Measurements from ENCODE around the gene PHLPP1. TPM values are rescaled to one million over a fixed set of nuclear protein-coding genes. Genes with fewer than 3 reads are reported as not detected.

The PHLPP1 gene
- total RNA-seq, 4 donors from 2014 or later = 5.5 to 9.7 (median 8.0) TPM

- no peaks in the 10 kb centered on the region for H3K9me3 ChIP-seq
- H3K27ac ChIP-seq = no peak overlapping the region
- TF ChIP-seq POLR2A (IDR thresholded peaks at IDR 0.05) (no peak), CTCF (IDR thresholded peaks at IDR 0.05 in 4 of 5, conservative IDR thresholded peaks at IDR 0.05 in 1 of 5) (no peak)
- no peak overlapping the region for H3K4me3 ChIP-seq
- in situ Hi-C loops (cut with MboI; ENCODE audit: low sequenced_read_pairs in 4 of 4) = no loop called here
- H3K36me3 ChIP-seq = peaks cover 0 to 22% of the 10 kb centered on the region in 2 donors
- DNase-seq (no peak), ATAC-seq (no peak)
- intact Hi-C loops (cut with DNase I; ENCODE audit: low total_unique reads) = no loop called here
- no peaks in the 10 kb centered on the region for H3K27me3 ChIP-seq
- H3K4me1 ChIP-seq = no peaks in the 10 kb centered on the region
Observed at GRCh38 chr18:62899534-62899933, 184.2 kb downstream of the PHLPP1 start.

- peaks cover 0 to 27% of the 10 kb centered on the region in 2 donors for H3K36me3 ChIP-seq
- no peaks in the 10 kb centered on the region for H3K4me1 ChIP-seq
- in situ Hi-C loops (cut with MboI; ENCODE audit: low sequenced_read_pairs in 4 of 4) (no loop called here), intact Hi-C loops (cut with DNase I; ENCODE audit: low total_unique reads) (no loop called here)
- H3K27me3 ChIP-seq = no peaks in the 10 kb centered on the region
- ATAC-seq = no peak
- H3K4me3 ChIP-seq = no peak overlapping the region
- no peaks in the 10 kb centered on the region for H3K9me3 ChIP-seq
- no peak overlapping the region for H3K27ac ChIP-seq
- TF ChIP-seq CTCF (IDR thresholded peaks at IDR 0.05 in 4 of 5, conservative IDR thresholded peaks at IDR 0.05 in 1 of 5) (no peak), POLR2A (IDR thresholded peaks at IDR 0.05) (no peak)
- DNase-seq = no peak
Observed at GRCh38 chr18:62900132-62900883, 185.0 kb downstream of the PHLPP1 start.

GRCh38 chr18:62902776-62903175 is 187.4 kb downstream of the PHLPP1 start:
- Histone ChIP-seq H3K9me3 (no peaks in the 10 kb centered on the region), H3K27me3 (no peaks in the 10 kb centered on the region), H3K4me3 (no peak overlapping the region), H3K4me1 (no peaks in the 10 kb centered on the region), H3K27ac (no peak overlapping the region), H3K36me3 (peaks cover 0 to 29% of the 10 kb centered on the region in 2 donors)
- intact Hi-C loops (cut with DNase I; ENCODE audit: low total_unique reads) = no loop called here
- ATAC-seq (no peak), DNase-seq (no peak)
- no peak for TF ChIP-seq CTCF (IDR thresholded peaks at IDR 0.05 in 4 of 5, conservative IDR thresholded peaks at IDR 0.05 in 1 of 5)
- no peak for TF ChIP-seq POLR2A (IDR thresholded peaks at IDR 0.05)
- in situ Hi-C loops (cut with MboI; ENCODE audit: low sequenced_read_pairs in 4 of 4) = no loop called here

- in situ Hi-C loops (cut with MboI; ENCODE audit: low sequenced_read_pairs in 4 of 4) = no loop called here
- no peak overlapping the region for H3K27ac ChIP-seq
- ATAC-seq (no peak), DNase-seq (no peak)
- intact Hi-C loops (cut with DNase I; ENCODE audit: low total_unique reads) = no loop called here
- H3K9me3 ChIP-seq = no peaks in the 10 kb centered on the region
- TF ChIP-seq CTCF (IDR thresholded peaks at IDR 0.05 in 4 of 5, conservative IDR thresholded peaks at IDR 0.05 in 1 of 5) = no peak
- TF ChIP-seq POLR2A (IDR thresholded peaks at IDR 0.05) = no peak
- H3K36me3 ChIP-seq = peaks cover 0 to 29% of the 10 kb centered on the region in 2 donors
- no peaks in the 10 kb centered on the region for H3K27me3 ChIP-seq
- H3K4me3 ChIP-seq = no peak overlapping the region
- H3K4me1 ChIP-seq = no peaks in the 10 kb centered on the region
Observed at GRCh38 chr18:62904396-62905285, 189.3 kb downstream of the PHLPP1 start.

All from gastrocnemius medialis (tissue), 4 donors.